Measurements from ENCODE around the gene DOK7. TPM values are rescaled to one million over a fixed set of nuclear protein-coding genes. Genes with fewer than 3 reads are reported as not detected.

DOK7 gene
- total and polyA plus RNA-seq, 4 donors, result 0.13 to 0.84 (median 0.46) TPM

GRCh38 chr4:3523628-3524221 is 60.6 kb downstream of the DOK7 start:
- no peak overlapping the region for H3K27ac ChIP-seq (ENCODE audit: low read depth in 1 of 2, low read length in 2 of 2)
- no peak for TF ChIP-seq HNF4A (conservative IDR thresholded peaks at IDR 0.05)
- TF ChIP-seq HNF4G (IDR thresholded peaks at IDR 0.05), result no peak
- no peak for TF ChIP-seq EGR1 (IDR thresholded peaks at IDR 0.05; ENCODE audit: low read depth in 2 of 2)
- TF ChIP-seq CTCF (IDR thresholded peaks at IDR 0.05; ENCODE audit: low read depth, low read length, missing input control), result no peak
- no peak for TF ChIP-seq RAD21 (IDR thresholded peaks at IDR 0.05)
- TF ChIP-seq SP1 (IDR thresholded peaks at IDR 0.05), result no peak
- TF ChIP-seq YY1 (IDR thresholded peaks at IDR 0.05), result no peak
- TF ChIP-seq RXRA (IDR thresholded peaks at IDR 0.05), result no peak
- no peak overlapping the region for H3K4me3 ChIP-seq (ENCODE audit: low read depth in 1 of 3, low read length in 3 of 3)
- H3K4me1 ChIP-seq (ENCODE audit: control insufficient read depth in 4 of 4, insufficient read depth in 4 of 4, low read length in 3 of 4), result no peaks in the 10 kb centered on the region
- DNase-seq (ENCODE audit: low spot score), result no peak
- H3K36me3 ChIP-seq (ENCODE audit: control insufficient read depth in 4 of 4, insufficient read depth in 3 of 4, low read depth in 1 of 4, low read length in 3 of 4), result peaks cover 16 to 63% (median 21%) of the 10 kb centered on the region in 4 donors
- WGBS, result 93% methylated on average over 24 of the region's 24 CpGs
- H3K27me3 ChIP-seq (ENCODE audit: control insufficient read depth in 4 of 4, insufficient read depth in 4 of 4, low read length in 3 of 4), result no peaks in the 10 kb centered on the region
- no peaks in the 10 kb centered on the region for H3K9me3 ChIP-seq (ENCODE audit: control insufficient read depth in 4 of 4, low read length in 3 of 4)
- H3K9ac ChIP-seq (ENCODE audit: low read depth in 1 of 2, low read length in 2 of 2), result no peak overlapping the region

GRCh38 chr4:3524349-3524748 is 61.2 kb downstream of the DOK7 start:
- H3K27me3 ChIP-seq (ENCODE audit: control insufficient read depth in 4 of 4, insufficient read depth in 4 of 4, low read length in 3 of 4), result no peaks in the 10 kb centered on the region
- WGBS, result 99% methylated on average over 8 of the region's 8 CpGs
- TF ChIP-seq JUND (IDR thresholded peaks at IDR 0.05) (no peak), RAD21 (IDR thresholded peaks at IDR 0.05) (no peak), FOXA2 (IDR thresholded peaks at IDR 0.05) (no peak), RXRA (IDR thresholded peaks at IDR 0.05) (no peak), ZBTB33 (IDR thresholded peaks at IDR 0.05) (no peak), CTCF (IDR thresholded peaks at IDR 0.05; ENCODE audit: low read depth, low read length, missing input control) (no peak), TAF1 (conservative IDR thresholded peaks at IDR 0.05) (no peak), FOXA1 (IDR thresholded peaks at IDR 0.05) (no peak), YY1 (IDR thresholded peaks at IDR 0.05) (no peak), NR2F2 (IDR thresholded peaks at IDR 0.05) (no peak), REST (IDR thresholded peaks at IDR 0.05) (no peak), ATF3 (IDR thresholded peaks at IDR 0.05) (no peak), EGR1 (IDR thresholded peaks at IDR 0.05; ENCODE audit: low read depth in 2 of 2) (no peak), SP1 (IDR thresholded peaks at IDR 0.05) (no peak), HNF4A (conservative IDR thresholded peaks at IDR 0.05) (no peak), GABPA (IDR thresholded peaks at IDR 0.05 in 1 of 2, conservative IDR thresholded peaks at IDR 0.05 in 1 of 2) (no peak), HNF4G (IDR thresholded peaks at IDR 0.05) (no peak), MAX (IDR thresholded peaks at IDR 0.05) (no peak)
- no peaks in the 10 kb centered on the region for H3K9me3 ChIP-seq (ENCODE audit: control insufficient read depth in 4 of 4, low read length in 3 of 4)
- H3K36me3 ChIP-seq (ENCODE audit: control insufficient read depth in 4 of 4, insufficient read depth in 3 of 4, low read depth in 1 of 4, low read length in 3 of 4), result peaks cover 13 to 57% (median 19%) of the 10 kb centered on the region in 4 donors
- no peak overlapping the region for H3K9ac ChIP-seq (ENCODE audit: low read depth in 1 of 2, low read length in 2 of 2)
- no peak overlapping the region for H3K4me3 ChIP-seq (ENCODE audit: low read depth in 1 of 3, low read length in 3 of 3)
- no peak overlapping the region for H3K27ac ChIP-seq (ENCODE audit: low read depth in 1 of 2, low read length in 2 of 2)
- H3K4me1 ChIP-seq (ENCODE audit: control insufficient read depth in 4 of 4, insufficient read depth in 4 of 4, low read length in 3 of 4), result no peaks in the 10 kb centered on the region
- no peak for DNase-seq (ENCODE audit: low spot score)
